ENCODE measurements around the gene CAPZA1. TPM values are rescaled to one million over a fixed set of nuclear protein-coding genes. Genes with fewer than 3 reads are reported as not detected.

Gene CAPZA1
- total RNA-seq, 1 experiment from 2014 or later: 108 TPM

- no peak overlapping the region for H3K27ac Mint-ChIP-seq
- H3K18ac ChIP-seq (ENCODE audit: insufficient read length, low read depth, low read length): no peak overlapping the region
Observed at GRCh38 chr1:112603541-112603940, 16.1 kb upstream of the CAPZA1 start.

More at GRCh38 chr1:112603541-112603940, 16.1 kb upstream of the CAPZA1 start:
- Histone ChIP-seq H2BK12ac (ENCODE audit: insufficient read length, low read depth, low read length) (no peak overlapping the region), H2BK20ac (ENCODE audit: low read depth, low read length, poor library complexity, severe bottlenecking) (no peak overlapping the region), H3K14ac (ENCODE audit: insufficient read depth, low read length) (no peak overlapping the region), H2AK5ac (ENCODE audit: insufficient read length, low read length) (no peak overlapping the region), H3K56ac (ENCODE audit: insufficient read length, low read depth, low read length) (no peak overlapping the region), H3K9ac (ENCODE audit: extremely low read depth, insufficient read length, low read length) (no peak overlapping the region), H3K79me1 (ENCODE audit: insufficient read depth, low read depth, low read length, poor library complexity, severe bottlenecking) (no peaks in the 10 kb centered on the region), H3T11ph (ENCODE audit: low read length) (no peak overlapping the region), H2BK5ac (ENCODE audit: insufficient read length, low read length) (no peak overlapping the region), H3K4ac (ENCODE audit: low read depth, low read length) (no peak overlapping the region), H3K4me1 (ENCODE audit: insufficient read depth, low read length) (no peaks in the 10 kb centered on the region), H3K27me3 (ENCODE audit: insufficient read depth, low read length) (no peaks in the 10 kb centered on the region), H2BK120ac (ENCODE audit: low read depth, low read length, poor library complexity, severe bottlenecking) (no peak overlapping the region), H2AFZ (ENCODE audit: low read length) (no peak overlapping the region), H3K4me2 (ENCODE audit: insufficient read depth, insufficient read length, low read length) (no peak overlapping the region), H3K79me2 (ENCODE audit: insufficient read depth, low read length) (no peaks in the 10 kb centered on the region), H4K8ac (replicated peaks; ENCODE audit: insufficient read length, low read depth, low read length) (no peak overlapping the region), H3K23ac (ENCODE audit: insufficient read length, low read depth, low read length) (no peak overlapping the region), H4K91ac (ENCODE audit: insufficient read length, low read depth, low read length) (no peak overlapping the region), H3K9me3 (ENCODE audit: control insufficient read depth, low read depth, low read length) (no peaks in the 10 kb centered on the region), H4K5ac (ENCODE audit: insufficient read length, low read depth, low read length) (no peak overlapping the region), H2BK15ac (ENCODE audit: low read depth, low read length) (no peak overlapping the region), H3K27ac (ENCODE audit: insufficient read length, low read depth, low read length) (no peak overlapping the region), H3K23me2 (ENCODE audit: insufficient read length, low read depth, low read length, poor library complexity, severe bottlenecking) (no peaks in the 10 kb centered on the region), H4K20me1 (ENCODE audit: control insufficient read depth, insufficient read depth, insufficient read length) (no peaks in the 10 kb centered on the region)
- no peaks in the 10 kb centered on the region for H3K4me1 Mint-ChIP-seq
- H3K36me3 Mint-ChIP-seq (ENCODE audit: insufficient read depth in 1 of 3, low read depth in 3 of 3): peaks cover 8 to 51% (median 33%) of the 10 kb centered on the region in 3 experiments; a peak in 6 of 7 replicates
- H3K4me3 Mint-ChIP-seq: no peak overlapping the region
- no peak for DNase-seq
- H3K27me3 Mint-ChIP-seq (ENCODE audit: low read depth): no peaks in the 10 kb centered on the region
- WGBS (ENCODE audit: extremely low coverage, insufficient read length, low lambda C conversion rate): no CpG with 5 or more reads among the region's 1 CpG
- H3K9me3 Mint-ChIP-seq: no peaks in the 10 kb centered on the region
- TF ChIP-seq CTCF (conservative IDR thresholded peaks at IDR 0.05): no peak

Measured in H9 (cell line).